K562 (cell line): Measurements from ENCODE around the gene AGPAT4. TPM values are rescaled to one million over a fixed set of nuclear protein-coding genes. Genes with fewer than 3 reads are reported as not detected.

ENCODE experiments used
- ATAC-seq: fragments of 200-7000 bp; cut with Tn5 transposase; 3 replicates; pipeline ENCODE4 v1.9.1; 2020; ENCODE audit warnings: moderate library complexity
- BruUV-seq: library from RNA; stranded (reverse); fragments of 400-500 nt; replicated peaks from 2 replicates; lab custom pipeline; 2021; lab: Mats Ljungman, UMichigan
- CTCF ChIA-PET: fragments of 300-600 bp; formaldehyde crosslinking; extraction: SDS; loops from one replicate; lab custom pipeline; 2021; ENCODE audit warnings: low intra/inter-chr PET ratio; lab: Yijun Ruan, JAX
- POLR2A ChIA-PET: fragments of 300-600, 350-650 bp; sonication (Branson Sonifier 250); formaldehyde crosslinking; extraction: SDS; loops from one replicate; lab custom pipeline; 2021; ENCODE audit warnings: antibody characterized with exemption, inconsistent platforms; lab: Yijun Ruan, JAX
- DNase-seq, 4 experiments: peaks; one replicate each; pipeline versions ENCODE4 v3.0.0 to v3.0.0-alpha.2; 2011 to 2018; ENCODE audit warnings: low spot score in 3 of 4, mixed read lengths in 3 of 4; ENCODE audit errors: extremely low read depth in 1 of 4
- FAIRE-seq: peaks from 2 replicates; lab custom pipeline; 2011; peaks lifted over from hg19 to GRCh38; lab: Jason Lieb, UNC
- H2AFZ ChIP-seq: 2 replicates; pipeline ENCODE4 v1.6.0; 2011; ENCODE audit warnings: low read depth, low read length, control low read depth, inconsistent platforms
- H3K27ac ChIP-seq: fragments of 200-600 bp; 3 replicates; pipeline ENCODE4 v1.8.0; 2011; ENCODE audit warnings: low read depth, mild to moderate bottlenecking, control low read depth, inconsistent platforms, low read length, moderate library complexity, mixed read lengths; ENCODE audit errors: extremely low read depth
- H3K27me3 ChIP-seq, 2 experiments: fragments of 300-600 bp in 1 of 2; 2 replicates in 1 of 2; 3 replicates in 1 of 2; pipeline versions ENCODE4 v1.6.0 to v1.8.0; 2011; ENCODE audit warnings: inconsistent platforms in 2 of 2, low read length in 2 of 2, mild to moderate bottlenecking in 1 of 2, mixed read lengths in 1 of 2, moderate library complexity in 1 of 2; ENCODE audit not compliant: control insufficient read depth in 2 of 2, insufficient read depth in 2 of 2
- H3K36me3 ChIP-seq: fragments of 300-600 bp; 3 replicates; pipeline ENCODE4 v1.8.0; 2011; ENCODE audit warnings: mild to moderate bottlenecking, low read length, inconsistent platforms; ENCODE audit not compliant: control insufficient read depth, insufficient read depth
- H3K4me1 ChIP-seq, 2 experiments: fragments of 200-600 bp in 1 of 2; replicated peaks in 1 of 2; 2 replicates in 1 of 2; 3 replicates in 1 of 2; pipeline versions ENCODE4 v1.5.1 to v1.8.0; 2011; ENCODE audit warnings: inconsistent platforms in 2 of 2, low read length in 2 of 2, mild to moderate bottlenecking in 1 of 2, mixed read lengths in 1 of 2, moderate library complexity in 1 of 2; ENCODE audit not compliant: control insufficient read depth in 2 of 2, insufficient read depth in 2 of 2
- H3K4me2 ChIP-seq: 2 replicates; pipeline ENCODE4 v1.6.1; 2011; ENCODE audit warnings: low read length, control low read depth, inconsistent platforms, mixed read lengths; ENCODE audit not compliant: insufficient read depth
- H3K4me3 ChIP-seq: fragments of 200-600 bp; sonication (generic), shearing (Covaris generic); 2 replicates; pipeline ENCODE4 v1.5.1; 2016; ENCODE audit warnings: control low read depth, inconsistent platforms
- H3K79me2 ChIP-seq: fragments of 200-600 bp; 3 replicates; pipeline ENCODE4 v1.8.0; 2011; ENCODE audit warnings: low read length, inconsistent platforms; ENCODE audit not compliant: control insufficient read depth, insufficient read depth
- H3K9ac ChIP-seq, 2 experiments: 2 replicates each; pipeline versions ENCODE4 v1.6.0 to v1.6.1; 2011; ENCODE audit warnings: low read depth in 2 of 2, low read length in 2 of 2, control low read depth in 1 of 2, inconsistent platforms in 1 of 2, mild to moderate bottlenecking in 1 of 2, mixed read lengths in 1 of 2; ENCODE audit not compliant: insufficient read depth in 1 of 2
- H3K9me1 ChIP-seq: one replicate; pipeline ENCODE4 v1.6.0; 2011; ENCODE audit warnings: inconsistent platforms, mild to moderate bottlenecking, low read length, moderate library complexity; ENCODE audit not compliant: control insufficient read depth, insufficient read depth
- H3K9me3 ChIP-seq: replicated peaks from 2 replicates; pipeline ENCODE4 v1.5.1; 2011; ENCODE audit warnings: low read depth, low read length, inconsistent platforms; ENCODE audit not compliant: control insufficient read depth, insufficient read depth
- H4K20me1 ChIP-seq: replicated peaks from 2 replicates; pipeline ENCODE4 v1.6.1; 2011; ENCODE audit warnings: low read length, inconsistent platforms, mixed read lengths; ENCODE audit not compliant: control insufficient read depth, insufficient read depth
- BCL6 ChIP-seq: fragments of 250-450 bp; sonication (Bioruptor Pico); IDR thresholded peaks from 2 replicates; pipeline ENCODE4 v1.4.0; 2020
- WGBS: fragments of 100-300 bp; shearing (Covaris generic); methylation state at CpG from one replicate; pipeline ENCODE4 v1.1.6; 2016; ENCODE audit warnings: low coverage, mixed read lengths; ENCODE audit not compliant: insufficient coverage; ENCODE audit errors: missing lambda C conversion rate; 5-methylcytosine and 5-hydroxymethylcytosine counted together
- in situ Hi-C: fragments of 300-500 bp; cut with MboI; formaldehyde crosslinking; loops from 4 replicates; pipeline ENCODE4 v1.15.0; 2018; ENCODE audit warnings: inconsistent platforms, mixed read lengths
- intact Hi-C: fragments of 100-400 bp; cut with micrococcal nuclease; formaldehyde crosslinking; loops from 2 replicates; pipeline ENCODE4 v1.14.2; 2022
- polyA plus RNA-seq, 8 experiments: library from polyadenylated mRNA; depleted of rRNA in 4 of 8; stranded (reverse) in 5 of 8; unstranded in 3 of 8; fragments of >200 nt; fragmentation: Nextera tagmentation in 2 of 8; fragmentation: Illumina TruSeq in 1 of 8; extraction: Ambion mirVana in 2 of 8; extraction: Trizol in 1 of 8; gene quantifications; 2 replicates each; pipeline versions ENCODE4 v1.2.1 to v1.2.3, GENCODE V29; 2011 to 2014; ENCODE audit warnings: inconsistent platforms in 1 of 8, missing spikeins in 1 of 8
- total RNA-seq, 7 experiments: library from RNA; depleted of rRNA in 6 of 7; stranded (reverse); fragments of >200 nt in 6 of 7; fragmentation: Illumina TruSeq in 2 of 7; extraction: Trizol in 2 of 7; gene quantifications; 2 replicates each; pipeline versions ENCODE4 v1.2.1 to v1.2.3, GENCODE V29; 2011 to 2021; ENCODE audit warnings: low replicate concordance in 1 of 7
- TF ChIP-seq, protein P1 (sequence below): sonication (generic); formaldehyde crosslinking; IDR thresholded peaks from 2 replicates; pipeline ENCODE4 v1.8.0; 2022; ENCODE audit warnings: missing genetic modification reagents, mild to moderate bottlenecking, moderate library complexity, borderline replicate concordance

Gene AGPAT4
- total and polyA plus RNA-seq, 9 of the 15 experiments (the other 6 are each of a cell fraction or from before 2014, with no cell fraction given) = 2.2 to 15.0 (median 5.7) TPM

GRCh38 chr6:161152527-161152862, 121.4 kb downstream of the AGPAT4 start:
- in situ Hi-C loops = no loop called here
- no peak overlapping the region for H2AFZ ChIP-seq
- H3K9me3 ChIP-seq = no peaks in the 10 kb centered on the region
- H3K36me3 ChIP-seq = no peaks in the 10 kb centered on the region; the same call in 2 of the 3 replicates
- POLR2A ChIA-PET = interaction anchor here (0.9 to 1.4 kb wide), 2 partner anchors 9 to 247 kb away, joined by 4 read pairs; no protein-coding TSS in a partner anchor
- DNase-seq (no peak), FAIRE-seq (no peak), ATAC-seq (no peak; the same call in 2 of the 3 replicates)
- no peak overlapping the region for H3K4me3 ChIP-seq
- H3K79me2 ChIP-seq = no peaks in the 10 kb centered on the region
- CTCF ChIA-PET = interaction anchor here (0.6 to 0.9 kb wide), 2 partner anchors 219 to 221 kb away, joined by 3 to 6 read pairs; no protein-coding TSS in a partner anchor
- intact Hi-C loops = loop anchor here (5.0 kb wide), 3 partner anchors 115 to 420 kb away; no protein-coding TSS in a partner anchor
- peak overlapping the region in 1 of 2 experiments; percentile 38; a peak in 2 of 4 replicates for H3K9ac ChIP-seq
- WGBS = 63% methylated on average over 9 of the region's 9 CpGs
- H3K27me3 ChIP-seq = peaks cover 0 to 5% of the 10 kb centered on the region in 2 experiments; a peak in 1 of 5 replicates
- TF ChIP-seq, protein P1, sequence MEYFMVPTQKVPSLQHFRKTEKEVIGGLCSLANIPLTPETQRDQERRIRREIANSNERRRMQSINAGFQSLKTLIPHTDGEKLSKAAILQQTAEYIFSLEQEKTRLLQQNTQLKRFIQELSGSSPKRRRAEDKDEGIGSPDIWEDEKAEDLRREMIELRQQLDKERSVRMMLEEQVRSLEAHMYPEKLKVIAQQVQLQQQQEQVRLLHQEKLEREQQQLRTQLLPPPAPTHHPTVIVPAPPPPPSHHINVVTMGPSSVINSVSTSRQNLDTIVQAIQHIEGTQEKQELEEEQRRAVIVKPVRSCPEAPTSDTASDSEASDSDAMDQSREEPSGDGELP (CRISPR knock-in tag) = peak; percentile 17; the same call in 1 of the 2 replicates
- no peak for TF ChIP-seq BCL6
- TF ChIP-seq, all 486 proteins: peak for 1
- H3K27ac ChIP-seq = no peak overlapping the region
- H4K20me1 ChIP-seq = no peaks in the 10 kb centered on the region
- peaks cover 12 to 40% of the 10 kb centered on the region in 2 experiments; a peak in 4 of 5 replicates for H3K4me1 ChIP-seq
- H3K4me2 ChIP-seq = no peak overlapping the region
- no peaks in the 10 kb centered on the region for H3K9me1 ChIP-seq
- no TSS peak for BruUV-seq
